Measurements from ENCODE around the gene LRP2BP.

DNA sequence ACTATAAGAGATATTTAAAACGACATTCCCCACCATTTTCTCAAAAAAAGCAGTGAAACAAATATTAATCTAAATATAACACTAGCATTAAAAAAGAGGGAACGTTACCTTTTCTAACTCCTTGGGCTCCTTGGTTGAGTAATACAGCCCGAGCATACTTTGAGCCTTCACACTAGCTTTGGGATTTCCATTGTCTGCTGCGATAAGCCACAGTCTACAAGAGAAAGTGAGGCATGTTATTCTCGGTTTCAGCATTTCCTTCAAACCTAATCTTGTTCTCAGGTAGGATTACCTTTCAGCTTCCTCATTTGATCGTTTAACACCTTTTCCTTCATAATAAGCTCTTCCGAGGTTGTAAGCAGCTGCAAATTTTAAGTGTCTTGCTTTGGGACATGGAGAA is 21.7 kb downstream of the LRP2BP start:
- TF ChIP-seq, protein P1, sequence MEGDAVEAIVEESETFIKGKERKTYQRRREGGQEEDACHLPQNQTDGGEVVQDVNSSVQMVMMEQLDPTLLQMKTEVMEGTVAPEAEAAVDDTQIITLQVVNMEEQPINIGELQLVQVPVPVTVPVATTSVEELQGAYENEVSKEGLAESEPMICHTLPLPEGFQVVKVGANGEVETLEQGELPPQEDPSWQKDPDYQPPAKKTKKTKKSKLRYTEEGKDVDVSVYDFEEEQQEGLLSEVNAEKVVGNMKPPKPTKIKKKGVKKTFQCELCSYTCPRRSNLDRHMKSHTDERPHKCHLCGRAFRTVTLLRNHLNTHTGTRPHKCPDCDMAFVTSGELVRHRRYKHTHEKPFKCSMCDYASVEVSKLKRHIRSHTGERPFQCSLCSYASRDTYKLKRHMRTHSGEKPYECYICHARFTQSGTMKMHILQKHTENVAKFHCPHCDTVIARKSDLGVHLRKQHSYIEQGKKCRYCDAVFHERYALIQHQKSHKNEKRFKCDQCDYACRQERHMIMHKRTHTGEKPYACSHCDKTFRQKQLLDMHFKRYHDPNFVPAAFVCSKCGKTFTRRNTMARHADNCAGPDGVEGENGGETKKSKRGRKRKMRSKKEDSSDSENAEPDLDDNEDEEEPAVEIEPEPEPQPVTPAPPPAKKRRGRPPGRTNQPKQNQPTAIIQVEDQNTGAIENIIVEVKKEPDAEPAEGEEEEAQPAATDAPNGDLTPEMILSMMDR (IDR thresholded peaks at IDR 0.05; ENCODE audit: low read length), result no peak
- no peak for TF ChIP-seq EZH2 (optimal IDR thresholded peaks at IDR 0.05; ENCODE audit: low read depth, low read length)

Measured in MM.1S (cell line).